Measurements from ENCODE around the gene FAIM.
"Not testable (repeated sequence)": the region's sequence is repeated elsewhere in the genome, so short reads cannot be mapped to it uniquely, and the experiment has no call there.

The FAIM gene

DNA sequence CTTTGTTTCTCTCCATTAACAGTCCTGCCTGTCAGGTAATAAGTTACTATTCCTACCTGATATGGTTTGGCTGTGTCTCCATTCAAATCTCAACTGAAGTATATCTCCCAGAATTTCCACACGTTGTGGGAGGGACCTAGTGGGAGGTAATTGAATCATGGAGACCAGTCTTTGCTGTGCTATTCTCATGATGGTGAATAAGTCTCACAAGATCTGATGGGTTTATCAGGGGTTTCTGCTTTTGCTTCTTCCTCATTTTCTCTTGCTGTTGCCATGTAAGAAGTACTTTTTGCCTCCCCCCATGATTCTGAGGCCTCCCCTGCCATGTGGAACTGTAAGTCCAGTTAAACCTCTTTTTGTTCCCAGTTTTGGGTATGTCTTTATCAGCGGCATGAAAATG is 6.9 kb upstream of the FAIM start:
- H2BK120ac ChIP-seq (ENCODE audit: low read depth, low read length); H3K4ac ChIP-seq (ENCODE audit: low read length); H3K9me3 ChIP-seq (replicated peaks in 1 of 2; ENCODE audit: control insufficient read depth in 2 of 2, insufficient read depth in 1 of 2, low read depth in 1 of 2, low read length in 2 of 2); H2AFZ ChIP-seq (ENCODE audit: low read length); H3K36me3 ChIP-seq (replicated peaks in 1 of 2; ENCODE audit: control insufficient read depth in 2 of 2, insufficient read depth in 2 of 2, low read length in 2 of 2); H3K27ac ChIP-seq (replicated peaks; ENCODE audit: low read length); H4K91ac ChIP-seq (ENCODE audit: low read depth, low read length, poor library complexity); H2AK5ac ChIP-seq (ENCODE audit: low read depth, low read length); H3K27me3 ChIP-seq (ENCODE audit: control insufficient read depth in 3 of 3, insufficient read depth in 3 of 3, low read depth in 1 of 3, low read length in 3 of 3); H2BK5ac ChIP-seq (ENCODE audit: low read length); H3K14ac ChIP-seq (ENCODE audit: low read length); H3K18ac ChIP-seq (ENCODE audit: low read length); H3K9ac ChIP-seq (ENCODE audit: low read depth, low read length, poor library complexity); H2BK12ac ChIP-seq (ENCODE audit: low read length); DNase-seq (ENCODE audit: low spot score); H3K4me2 ChIP-seq (ENCODE audit: insufficient read depth, low read length, poor library complexity, severe bottlenecking); H2BK15ac ChIP-seq (ENCODE audit: low read length); H4K8ac ChIP-seq (ENCODE audit: low read depth, low read length); H3K4me3 ChIP-seq (ENCODE audit: low read length in 2 of 2); H3K4me1 ChIP-seq (ENCODE audit: control insufficient read depth in 2 of 2, insufficient read depth in 1 of 2, low read depth in 1 of 2, low read length in 2 of 2); H3K79me1 ChIP-seq (ENCODE audit: low read depth, low read length); H3K23ac ChIP-seq (ENCODE audit: low read depth, low read length, poor library complexity): not testable (repeated sequence)
- no CpG with 5 or more reads among the region's 2 CpGs for WGBS, 2 donors (ENCODE audit: extremely low coverage in 2 of 2, insufficient read length in 2 of 2, insufficient replicate concordance in 1 of 2)

DNA sequence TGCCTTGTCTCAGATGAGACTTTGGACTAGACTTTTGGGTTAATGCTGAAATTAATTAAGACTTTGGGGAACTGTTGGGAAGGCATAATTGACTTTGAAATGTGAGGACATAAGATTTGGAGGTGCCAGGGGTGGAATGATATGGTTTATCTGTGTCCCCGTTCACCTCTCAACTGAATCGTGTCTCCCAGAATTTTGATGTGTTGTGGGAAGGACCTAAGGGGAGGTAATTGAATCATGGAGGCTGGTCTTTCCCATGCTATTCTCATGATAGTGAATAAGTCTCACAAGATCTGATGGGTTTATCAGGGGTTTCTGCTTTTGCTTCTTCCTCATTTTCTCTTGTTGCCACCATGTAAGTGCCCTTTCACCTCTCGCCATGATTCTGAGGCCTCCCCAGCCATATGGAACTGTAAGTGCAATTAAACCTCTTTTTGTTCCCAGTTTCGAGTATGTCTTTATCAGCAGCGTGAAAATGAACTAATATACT is 4.4 kb upstream of the FAIM start:
- not testable (repeated sequence) for H3K14ac ChIP-seq (ENCODE audit: low read length); H3K4ac ChIP-seq (ENCODE audit: low read length); H3K18ac ChIP-seq (ENCODE audit: low read length); H3K79me1 ChIP-seq (ENCODE audit: low read depth, low read length); H4K8ac ChIP-seq (ENCODE audit: low read depth, low read length); H2BK12ac ChIP-seq (ENCODE audit: low read length); H2AFZ ChIP-seq (ENCODE audit: low read length); H3K4me1 ChIP-seq (ENCODE audit: control insufficient read depth in 2 of 2, insufficient read depth in 1 of 2, low read depth in 1 of 2, low read length in 2 of 2); H3K27ac ChIP-seq (replicated peaks; ENCODE audit: low read length); H4K91ac ChIP-seq (ENCODE audit: low read depth, low read length, poor library complexity); H2BK5ac ChIP-seq (ENCODE audit: low read length); H2BK120ac ChIP-seq (ENCODE audit: low read depth, low read length); H3K9me3 ChIP-seq (replicated peaks in 1 of 2; ENCODE audit: control insufficient read depth in 2 of 2, insufficient read depth in 1 of 2, low read depth in 1 of 2, low read length in 2 of 2); H3K4me2 ChIP-seq (ENCODE audit: insufficient read depth, low read length, poor library complexity, severe bottlenecking); H3K23ac ChIP-seq (ENCODE audit: low read depth, low read length, poor library complexity); DNase-seq (ENCODE audit: low spot score); H3K36me3 ChIP-seq (replicated peaks in 1 of 2; ENCODE audit: control insufficient read depth in 2 of 2, insufficient read depth in 2 of 2, low read length in 2 of 2); H3K4me3 ChIP-seq (ENCODE audit: low read length in 2 of 2); H3K9ac ChIP-seq (ENCODE audit: low read depth, low read length, poor library complexity); H2AK5ac ChIP-seq (ENCODE audit: low read depth, low read length); H2BK15ac ChIP-seq (ENCODE audit: low read length)
- no CpG with 5 or more reads among the region's 5 CpGs for WGBS, 2 donors (ENCODE audit: extremely low coverage in 2 of 2, insufficient read length in 2 of 2, insufficient replicate concordance in 1 of 2)
- H3K27me3 ChIP-seq (ENCODE audit: control insufficient read depth in 3 of 3, insufficient read depth in 3 of 3, low read depth in 1 of 3, low read length in 3 of 3) = peaks cover 0 to 12% (median 0%) of the 10 kb centered on the region in 3 experiments

DNA sequence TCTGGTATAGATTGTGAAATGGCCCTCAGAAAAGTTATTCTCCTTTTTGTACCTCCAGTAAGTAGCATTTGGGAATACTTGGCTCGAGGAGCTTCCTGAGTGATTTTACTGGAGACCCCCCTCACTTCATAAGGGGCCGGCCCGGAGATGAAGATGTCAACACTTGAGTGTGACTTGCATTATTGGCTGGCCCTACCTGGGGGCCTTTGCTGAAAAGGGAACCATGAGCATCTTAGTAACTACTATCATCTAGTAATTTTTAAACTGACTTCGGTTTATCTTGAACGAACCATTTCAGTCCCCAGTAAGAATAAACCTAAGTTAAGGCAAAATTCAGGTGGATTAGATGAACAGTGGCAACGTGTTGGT is 1.3 kb downstream of the FAIM start:
- Histone ChIP-seq H4K8ac (ENCODE audit: low read depth, low read length) (no peak overlapping the region), H3K79me1 (ENCODE audit: low read depth, low read length) (no peaks in the 10 kb centered on the region), H3K27me3 (ENCODE audit: control insufficient read depth in 3 of 3, insufficient read depth in 3 of 3, low read depth in 1 of 3, low read length in 3 of 3) (peaks cover 0 to 24% (median 0%) of the 10 kb centered on the region in 3 experiments), H4K91ac (ENCODE audit: low read depth, low read length, poor library complexity) (no peak overlapping the region), H3K23ac (ENCODE audit: low read depth, low read length, poor library complexity) (no peak overlapping the region), H2AFZ (ENCODE audit: low read length) (no peak overlapping the region), H2BK5ac (ENCODE audit: low read length) (no peak overlapping the region), H3K4me2 (ENCODE audit: insufficient read depth, low read length, poor library complexity, severe bottlenecking) (no peak overlapping the region), H2BK12ac (ENCODE audit: low read length) (no peak overlapping the region), H3K4ac (ENCODE audit: low read length) (no peak overlapping the region), H3K27ac (replicated peaks; ENCODE audit: low read length) (no peak overlapping the region), H2AK5ac (ENCODE audit: low read depth, low read length) (no peak overlapping the region), H3K18ac (ENCODE audit: low read length) (no peak overlapping the region), H3K36me3 (replicated peaks in 1 of 2; ENCODE audit: control insufficient read depth in 2 of 2, insufficient read depth in 2 of 2, low read length in 2 of 2) (no peaks in the 10 kb centered on the region), H2BK120ac (ENCODE audit: low read depth, low read length) (no peak overlapping the region), H3K4me3 (ENCODE audit: low read length in 2 of 2) (no peak overlapping the region), H2BK15ac (ENCODE audit: low read length) (no peak overlapping the region), H3K9me3 (replicated peaks in 1 of 2; ENCODE audit: control insufficient read depth in 2 of 2, insufficient read depth in 1 of 2, low read depth in 1 of 2, low read length in 2 of 2) (no peaks in the 10 kb centered on the region), H3K9ac (ENCODE audit: low read depth, low read length, poor library complexity) (no peak overlapping the region), H3K4me1 (ENCODE audit: control insufficient read depth in 2 of 2, insufficient read depth in 1 of 2, low read depth in 1 of 2, low read length in 2 of 2) (peaks cover 0 to 4% of the 10 kb centered on the region in 2 donors), H3K14ac (ENCODE audit: low read length) (no peak overlapping the region)
- WGBS, 2 donors (ENCODE audit: extremely low coverage in 2 of 2, insufficient read length in 2 of 2, insufficient replicate concordance in 1 of 2) = no CpG with 5 or more reads among the region's 6 CpGs
- no peak for DNase-seq (ENCODE audit: low spot score)

DNA sequence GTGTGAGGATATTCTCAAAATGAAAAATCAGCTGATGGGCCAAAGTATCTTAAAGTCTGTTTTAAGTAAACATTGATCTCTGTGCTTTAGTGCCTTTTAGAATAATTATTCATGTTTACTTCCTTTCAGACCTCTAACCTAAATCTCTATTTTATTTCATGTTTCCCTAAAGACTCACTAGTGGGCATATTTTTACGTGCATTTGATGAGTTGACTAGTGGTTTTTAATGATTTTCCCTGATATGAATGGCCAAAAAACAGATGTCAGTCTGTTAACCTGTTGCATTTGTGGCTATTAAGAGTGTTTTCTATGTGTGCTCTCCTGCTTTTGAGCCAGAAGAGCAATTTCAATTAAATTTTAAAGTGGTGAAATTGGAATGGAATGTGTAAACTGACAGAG is 6.9 kb downstream of the FAIM start:
- Histone ChIP-seq H4K8ac (ENCODE audit: low read depth, low read length) (no peak overlapping the region), H3K4me1 (ENCODE audit: control insufficient read depth in 2 of 2, insufficient read depth in 1 of 2, low read depth in 1 of 2, low read length in 2 of 2) (peaks cover 0 to 2% of the 10 kb centered on the region in 2 donors), H3K27ac (replicated peaks; ENCODE audit: low read length) (no peak overlapping the region), H3K27me3 (ENCODE audit: control insufficient read depth in 3 of 3, insufficient read depth in 3 of 3, low read depth in 1 of 3, low read length in 3 of 3) (peaks cover 0 to 2% (median 0%) of the 10 kb centered on the region in 3 experiments), H2BK15ac (ENCODE audit: low read length) (no peak overlapping the region), H2BK120ac (ENCODE audit: low read depth, low read length) (no peak overlapping the region), H3K4me3 (ENCODE audit: low read length in 2 of 2) (no peak overlapping the region), H3K14ac (ENCODE audit: low read length) (no peak overlapping the region), H3K36me3 (replicated peaks in 1 of 2; ENCODE audit: control insufficient read depth in 2 of 2, insufficient read depth in 2 of 2, low read length in 2 of 2) (no peaks in the 10 kb centered on the region), H3K18ac (ENCODE audit: low read length) (no peak overlapping the region), H3K4ac (ENCODE audit: low read length) (no peak overlapping the region), H3K4me2 (ENCODE audit: insufficient read depth, low read length, poor library complexity, severe bottlenecking) (no peak overlapping the region), H4K91ac (ENCODE audit: low read depth, low read length, poor library complexity) (no peak overlapping the region), H2BK5ac (ENCODE audit: low read length) (no peak overlapping the region), H3K9me3 (replicated peaks in 1 of 2; ENCODE audit: control insufficient read depth in 2 of 2, insufficient read depth in 1 of 2, low read depth in 1 of 2, low read length in 2 of 2) (no peaks in the 10 kb centered on the region), H3K23ac (ENCODE audit: low read depth, low read length, poor library complexity) (no peak overlapping the region), H2BK12ac (ENCODE audit: low read length) (no peak overlapping the region), H2AFZ (ENCODE audit: low read length) (no peak overlapping the region), H2AK5ac (ENCODE audit: low read depth, low read length) (no peak overlapping the region), H3K79me1 (ENCODE audit: low read depth, low read length) (no peaks in the 10 kb centered on the region), H3K9ac (ENCODE audit: low read depth, low read length, poor library complexity) (no peak overlapping the region)
- no peak for DNase-seq (ENCODE audit: low spot score)
- no CpG with 5 or more reads among the region's 1 CpG for WGBS, 2 donors (ENCODE audit: extremely low coverage in 2 of 2, insufficient read length in 2 of 2, insufficient replicate concordance in 1 of 2)

Data from neuronal stem cell (in vitro differentiated cells).